SIG-M5 treated with dmso at 0.1 percent for 504 hours (cell line): ENCODE measurements around the gene ABHD12.

Experiments
- DNase-seq: peaks from one replicate; lab custom pipeline; 2025; ENCODE audit not compliant: unreplicated experiment; lab: John Stamatoyannopoulos, UW

Gene ABHD12

DNA sequence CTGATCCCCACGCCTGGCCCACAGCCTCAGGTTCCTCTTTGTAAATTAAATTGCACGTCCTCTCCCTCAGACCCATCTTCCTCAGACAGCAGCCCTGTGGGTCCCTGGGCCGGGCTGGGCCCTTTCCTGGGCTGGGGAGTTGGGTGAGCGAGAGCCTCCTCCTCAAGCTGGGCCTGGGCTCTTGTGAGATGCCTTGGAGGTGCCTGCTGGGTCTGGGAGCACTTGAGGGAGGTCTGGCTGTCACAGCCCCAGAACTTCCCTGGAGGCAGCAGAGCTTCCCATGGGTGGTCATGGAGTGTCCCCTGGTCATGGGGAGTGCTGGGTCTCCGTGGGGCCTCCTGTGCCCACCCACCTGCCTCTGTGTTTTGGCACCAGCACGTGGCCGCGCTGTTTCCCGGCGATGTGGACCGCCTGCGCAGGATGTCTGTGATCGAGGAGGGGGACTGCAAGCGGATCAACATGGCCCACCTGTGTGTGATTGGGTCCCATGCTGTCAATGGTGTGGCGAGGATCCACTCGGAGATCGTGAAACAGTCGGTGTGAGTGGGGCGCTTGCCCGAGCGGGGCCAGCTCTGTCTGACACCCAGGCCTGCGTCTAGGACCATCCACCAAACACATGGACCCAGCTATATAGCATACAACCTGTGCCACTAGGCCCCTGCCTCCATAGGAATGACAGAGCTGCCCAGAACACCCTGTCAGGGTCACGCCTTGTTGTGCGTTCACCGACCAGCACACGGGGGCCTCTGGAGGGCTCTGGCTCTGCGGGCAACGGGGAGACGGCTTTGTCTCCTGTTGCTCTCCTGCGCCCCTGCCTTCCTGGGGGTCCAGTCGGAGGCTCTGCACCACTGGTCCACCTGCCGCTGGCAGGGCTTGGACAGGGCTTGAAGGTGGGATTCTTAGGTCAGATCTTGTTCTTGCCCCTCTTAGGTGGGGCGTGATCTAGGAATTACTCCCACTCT lies 109.8 kb downstream of the ABHD12 start:
- no peak for DNase-seq

DNA sequence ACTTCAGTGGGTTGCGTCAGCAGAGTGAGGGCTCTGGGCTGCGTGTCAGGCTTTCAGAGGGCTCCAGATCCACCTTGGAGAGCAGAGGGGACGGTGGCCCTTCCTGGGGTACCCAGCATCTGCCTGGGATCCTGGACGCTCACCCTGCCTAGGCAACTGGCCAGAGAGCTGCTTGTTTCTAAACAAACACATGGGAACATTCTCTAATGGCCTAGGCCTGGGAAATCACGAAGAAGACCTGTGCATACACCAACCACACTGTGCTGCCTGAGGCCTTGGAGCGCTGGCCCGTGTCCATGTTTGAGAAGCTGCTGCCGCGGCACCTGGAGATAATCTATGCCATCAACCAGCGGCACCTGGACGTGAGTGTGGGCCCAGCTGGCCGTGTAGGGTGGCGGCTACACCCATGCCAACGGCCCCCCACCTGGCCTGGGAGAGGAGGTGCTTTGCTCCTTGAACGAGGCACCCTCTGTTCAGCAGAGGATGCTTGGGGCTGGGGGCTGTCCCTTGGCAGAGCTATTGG lies 110.5 kb downstream of the ABHD12 start:
- no peak for DNase-seq

DNA sequence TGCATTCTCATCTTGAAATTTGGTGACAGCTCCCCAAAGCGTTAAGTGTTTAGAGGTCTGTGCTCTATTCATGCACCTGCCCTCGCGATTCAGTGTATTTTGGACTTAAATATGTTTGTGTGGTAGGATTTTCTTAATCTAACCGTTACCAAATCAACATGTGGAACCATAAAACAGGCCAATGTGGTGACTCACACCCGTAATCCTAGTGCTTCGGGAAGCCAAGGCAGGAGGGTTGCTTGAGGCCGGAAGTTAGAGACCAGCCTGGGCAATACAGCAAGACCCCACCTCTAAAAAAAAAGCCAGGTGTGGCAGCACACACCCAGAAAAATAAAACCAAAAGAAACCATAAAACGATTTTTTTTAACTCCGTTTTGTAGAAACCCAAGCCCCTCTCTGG lies 111.2 kb downstream of the ABHD12 start:
- DNase-seq = no peak

DNA sequence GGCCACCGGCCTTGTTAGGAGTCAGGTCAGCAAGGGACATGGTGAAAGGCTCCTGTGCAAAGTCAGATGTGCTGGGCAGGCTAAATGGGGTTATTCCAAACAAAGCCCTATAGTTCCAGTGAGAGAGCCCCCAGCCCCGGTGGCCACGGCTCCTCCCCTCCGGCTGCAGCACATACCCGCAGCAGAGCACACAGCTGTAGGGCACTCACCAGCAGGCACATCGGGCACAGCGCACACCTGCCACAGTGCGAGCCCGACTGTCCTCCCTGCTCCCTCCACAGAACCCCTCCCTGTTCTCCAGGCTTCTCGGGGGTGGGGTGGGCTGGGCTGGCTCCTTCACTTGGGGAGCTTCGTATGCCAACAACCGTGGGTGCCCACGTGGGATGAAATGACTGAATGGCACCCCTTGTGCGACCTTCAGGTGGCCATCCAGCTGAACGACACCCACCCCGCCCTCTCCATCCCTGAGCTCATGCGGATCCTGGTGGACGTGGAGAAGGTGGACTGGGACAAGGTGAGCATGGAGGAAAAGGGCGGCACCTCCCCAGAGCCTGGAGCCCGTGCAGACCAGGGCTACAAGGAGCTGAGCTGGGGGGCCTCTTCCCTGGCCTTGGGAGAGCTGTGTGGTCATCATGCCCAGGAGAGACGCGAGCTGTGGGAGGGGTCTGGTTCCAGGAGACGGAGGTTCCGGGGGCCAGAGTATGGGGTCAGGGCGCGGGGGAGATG lies 111.8 kb downstream of the ABHD12 start:
- no peak for DNase-seq

DNA sequence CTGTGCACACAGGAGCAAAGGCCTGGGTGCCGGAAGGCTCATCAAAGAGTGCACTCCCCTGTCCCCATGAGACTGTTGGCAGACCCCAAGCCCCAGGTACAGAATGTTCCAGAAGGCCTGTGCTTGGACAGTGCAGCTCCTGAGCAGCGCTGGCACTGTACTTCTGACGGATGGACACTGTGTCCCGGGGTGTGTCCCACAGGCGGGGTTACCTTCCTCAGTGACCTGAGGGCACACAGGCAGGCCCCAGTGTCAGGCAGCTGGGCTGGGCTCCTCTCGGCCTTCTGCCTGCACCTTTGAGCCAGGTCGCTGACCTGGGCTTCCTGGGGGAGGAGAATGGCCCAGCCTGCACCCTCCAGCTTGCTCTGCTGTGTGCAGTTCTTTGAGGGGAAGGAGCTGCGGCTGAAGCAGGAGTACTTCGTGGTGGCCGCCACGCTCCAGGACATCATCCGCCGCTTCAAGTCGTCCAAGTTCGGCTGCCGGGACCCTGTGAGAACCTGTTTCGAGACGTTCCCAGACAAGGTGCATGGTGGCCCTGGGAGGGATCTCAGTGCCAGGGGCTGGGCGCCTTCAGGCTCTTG lies 112.6 kb downstream of the ABHD12 start:
- no peak for DNase-seq

DNA sequence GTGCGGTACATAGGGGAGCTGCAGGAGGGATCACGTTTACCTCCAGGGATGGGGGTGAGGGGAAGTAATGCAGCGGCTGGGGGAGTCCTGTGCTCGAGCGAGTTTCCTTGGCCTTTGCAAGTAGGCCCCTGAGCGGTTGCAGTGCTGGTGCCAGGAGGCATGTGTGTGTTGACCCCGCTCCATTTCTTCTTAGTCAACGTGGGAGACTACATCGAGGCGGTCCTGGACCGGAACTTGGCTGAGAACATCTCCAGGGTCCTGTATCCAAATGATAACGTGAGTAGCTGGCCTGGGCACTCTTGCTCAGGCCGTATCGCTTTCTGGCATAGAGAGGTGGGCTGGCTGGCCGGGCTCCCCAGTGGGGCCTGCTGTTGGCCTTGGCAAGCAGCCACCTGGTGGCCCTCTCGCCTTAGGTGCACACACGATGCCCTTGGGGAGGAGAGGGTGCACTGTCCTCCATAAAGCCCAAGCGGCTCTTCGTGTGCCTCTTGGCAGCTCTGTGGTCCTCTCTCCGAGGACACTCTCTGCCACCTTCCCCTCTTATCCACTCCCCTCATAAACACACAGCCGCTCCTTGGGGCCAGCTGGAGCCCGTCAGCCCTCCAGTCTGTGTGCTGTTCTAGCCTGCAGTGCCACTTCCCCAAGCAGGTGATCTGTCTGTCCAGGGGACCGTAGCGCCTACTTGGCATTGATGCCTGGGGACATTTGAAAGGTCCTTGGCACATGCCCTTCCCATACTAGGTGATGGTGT lies 113.4 kb downstream of the ABHD12 start:
- DNase-seq = no peak

DNA sequence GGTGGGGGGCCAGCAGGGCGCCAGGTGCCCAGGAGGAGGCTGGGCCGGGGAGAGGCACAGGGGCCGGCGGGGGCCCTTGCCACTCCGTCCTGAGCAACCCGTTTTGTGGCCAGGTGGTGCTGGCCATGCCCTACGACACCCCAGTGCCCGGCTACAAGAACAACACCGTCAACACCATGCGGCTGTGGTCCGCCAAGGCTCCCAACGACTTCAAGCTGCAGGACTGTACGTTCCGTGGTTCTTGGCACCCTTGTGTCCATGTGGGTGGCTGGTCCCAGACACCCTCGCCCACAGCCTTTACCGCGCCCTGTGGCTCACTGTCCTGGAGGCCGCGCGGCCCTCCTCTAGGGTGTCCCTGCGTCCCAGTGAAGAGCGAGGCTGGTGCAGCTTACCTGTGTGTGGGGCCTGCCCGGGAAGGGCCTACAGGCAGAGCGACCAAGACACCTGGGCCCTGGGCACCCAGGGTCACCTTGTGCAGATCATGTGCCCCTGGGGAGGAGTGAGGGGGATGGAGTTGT lies 114.0 kb downstream of the ABHD12 start:
- no peak for DNase-seq

DNA sequence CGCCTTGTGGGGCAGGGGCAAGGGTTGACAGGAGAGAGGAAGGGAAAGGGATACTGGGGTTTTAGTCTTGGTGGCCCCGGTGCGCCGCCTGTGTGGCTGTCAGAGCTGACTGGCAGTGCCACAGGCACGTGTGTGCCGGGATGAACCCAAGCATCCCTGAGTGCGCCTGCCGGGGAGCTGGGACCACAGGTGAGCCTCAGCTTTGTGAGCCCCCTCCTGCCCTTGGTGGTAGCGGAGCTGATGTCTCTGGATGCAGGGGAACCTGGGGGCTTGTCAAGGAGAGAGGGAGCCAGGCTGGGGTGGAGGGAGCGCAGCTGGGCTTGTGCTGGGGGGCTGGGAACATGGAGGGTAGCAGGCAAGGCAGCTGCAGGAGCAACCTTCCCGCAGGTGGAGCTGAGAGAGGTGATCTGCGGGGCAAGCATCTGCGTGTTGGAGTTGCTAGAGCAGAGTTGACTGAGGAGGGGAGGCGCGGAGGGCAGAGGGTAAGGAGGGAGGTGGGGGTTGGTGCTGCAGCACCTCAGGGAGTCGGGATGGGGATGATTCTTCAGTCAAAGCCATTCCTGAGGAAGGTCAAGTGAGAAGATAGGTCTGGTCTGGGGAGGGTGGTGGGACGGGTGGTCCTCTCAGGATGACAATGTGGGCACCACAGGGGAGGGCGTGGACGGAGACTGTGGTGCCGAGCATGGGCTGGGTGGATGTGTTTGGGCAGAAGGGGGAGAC lies 114.7 kb downstream of the ABHD12 start:
- no peak for DNase-seq

DNA sequence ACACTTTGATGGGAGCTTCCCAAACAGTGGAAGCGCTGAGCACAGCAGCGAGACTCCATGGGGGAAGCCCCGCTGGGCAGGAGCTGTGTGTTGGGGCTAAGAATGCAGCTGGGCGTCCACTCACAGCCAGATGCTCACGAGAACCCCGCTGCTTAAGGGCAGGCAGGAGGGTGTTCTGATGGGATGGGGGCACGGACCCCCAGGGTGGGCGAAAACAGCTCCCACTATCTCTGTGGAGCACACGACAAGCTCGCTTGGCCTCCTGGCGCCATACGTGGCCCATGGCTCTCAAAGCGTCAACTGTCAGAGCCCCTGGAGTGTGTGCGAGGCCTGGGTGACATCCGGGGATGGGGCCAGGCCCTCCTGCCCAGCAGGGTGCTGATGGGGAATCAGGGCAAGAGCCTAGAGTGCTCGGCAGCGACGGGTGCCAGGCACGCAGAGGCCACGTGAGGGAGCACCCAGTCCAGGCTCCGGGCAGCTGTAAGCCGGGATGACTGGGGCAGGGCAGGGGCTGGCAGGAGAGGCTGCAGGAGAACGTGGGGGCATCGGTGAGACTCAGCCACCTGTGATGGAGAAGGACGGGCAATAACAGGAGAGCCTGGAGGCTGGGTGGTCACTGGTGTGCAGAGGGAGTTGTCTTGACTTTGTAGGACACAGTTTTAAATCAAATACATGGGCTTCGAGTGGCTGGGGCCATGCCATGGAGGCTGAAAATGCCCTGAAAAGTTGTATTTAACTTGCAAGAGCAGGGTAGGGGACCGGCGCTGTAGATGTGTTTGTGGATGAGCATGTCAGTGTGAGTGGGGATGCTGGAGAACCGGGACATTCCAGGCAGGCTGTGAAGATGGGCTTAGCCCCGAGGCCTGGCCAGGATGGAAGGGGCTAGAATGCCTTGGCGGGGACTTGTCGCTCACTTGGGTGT lies 115.5 kb downstream of the ABHD12 start:
- no peak for DNase-seq

DNA sequence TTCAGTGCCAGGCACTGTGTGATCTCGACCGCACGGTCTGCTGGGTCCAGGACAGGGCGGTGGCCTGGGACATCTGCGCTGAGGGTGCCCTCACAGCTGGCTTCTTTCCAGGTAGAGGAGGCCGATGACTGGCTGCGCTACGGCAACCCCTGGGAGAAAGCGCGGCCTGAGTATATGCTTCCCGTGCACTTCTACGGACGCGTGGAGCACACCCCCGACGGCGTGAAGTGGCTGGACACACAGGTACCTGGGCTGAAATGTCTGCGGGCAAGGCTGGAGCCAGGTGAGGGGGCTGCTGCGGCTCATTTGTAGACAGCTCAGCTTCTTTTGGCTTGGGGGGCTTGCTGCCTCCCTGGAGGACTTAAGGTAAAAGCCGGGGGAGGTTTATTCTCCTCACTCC lies 116.2 kb downstream of the ABHD12 start:
- DNase-seq = no peak

DNA sequence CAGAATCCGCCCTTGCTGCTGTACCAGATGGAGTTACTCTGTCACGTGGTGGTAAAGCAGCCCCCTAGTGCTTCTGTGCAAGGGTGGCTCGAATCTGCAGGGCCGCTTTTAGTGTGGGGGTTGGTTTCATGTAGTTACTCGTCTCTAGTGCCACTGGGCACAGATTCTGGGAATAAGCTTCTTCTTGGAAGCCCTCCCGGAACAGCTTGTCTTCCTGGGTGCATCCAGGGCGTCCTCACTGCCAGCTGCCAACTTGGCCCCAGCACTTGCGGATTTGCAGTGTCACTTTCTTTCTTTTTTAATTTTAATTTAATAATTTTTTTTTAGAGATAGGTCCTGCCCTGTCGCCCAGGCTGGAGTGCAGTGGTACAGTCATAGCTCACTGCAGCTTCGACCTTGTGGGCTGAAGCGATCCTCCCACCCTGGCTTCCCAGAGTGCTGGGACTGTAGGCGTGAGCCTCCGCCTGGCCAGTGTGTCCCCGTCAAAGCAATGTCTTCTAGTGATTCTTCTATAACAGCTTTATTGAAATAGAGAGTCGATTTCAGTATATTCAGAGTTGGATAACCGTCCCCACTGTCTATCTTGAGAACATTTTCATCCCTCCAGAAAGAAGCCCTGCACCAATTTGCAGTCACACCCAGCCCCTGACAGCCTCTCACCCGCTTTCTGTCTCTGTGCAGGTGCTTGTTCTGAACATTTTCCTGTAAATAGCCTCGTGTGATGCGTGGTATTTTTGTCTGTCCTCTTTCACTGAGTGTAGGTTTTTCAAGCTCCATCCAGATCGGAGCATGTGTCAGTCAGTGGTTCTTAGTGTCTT lies 116.9 kb downstream of the ABHD12 start:
- DNase-seq = no peak

DNA sequence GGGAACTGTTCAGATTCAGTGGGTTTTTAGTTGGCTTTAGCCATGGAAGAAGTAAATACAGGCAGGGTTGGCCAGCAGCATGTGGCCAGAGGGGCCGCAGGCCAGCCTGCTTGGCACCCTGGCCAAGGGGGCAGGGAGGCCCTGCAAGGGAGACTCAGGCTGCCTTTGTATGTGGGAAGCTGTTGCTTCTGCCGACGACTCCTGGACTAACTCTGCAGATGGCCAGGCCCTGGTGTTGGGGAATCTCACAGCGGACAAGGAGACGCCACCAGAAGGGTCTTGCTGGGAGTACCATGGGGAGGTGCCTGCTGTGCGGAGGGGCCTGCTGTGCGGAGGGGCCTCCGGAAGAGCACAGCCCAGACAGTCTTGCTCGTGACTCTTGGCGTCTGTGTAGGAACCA lies 117.6 kb downstream of the ABHD12 start:
- no peak for DNase-seq

DNA sequence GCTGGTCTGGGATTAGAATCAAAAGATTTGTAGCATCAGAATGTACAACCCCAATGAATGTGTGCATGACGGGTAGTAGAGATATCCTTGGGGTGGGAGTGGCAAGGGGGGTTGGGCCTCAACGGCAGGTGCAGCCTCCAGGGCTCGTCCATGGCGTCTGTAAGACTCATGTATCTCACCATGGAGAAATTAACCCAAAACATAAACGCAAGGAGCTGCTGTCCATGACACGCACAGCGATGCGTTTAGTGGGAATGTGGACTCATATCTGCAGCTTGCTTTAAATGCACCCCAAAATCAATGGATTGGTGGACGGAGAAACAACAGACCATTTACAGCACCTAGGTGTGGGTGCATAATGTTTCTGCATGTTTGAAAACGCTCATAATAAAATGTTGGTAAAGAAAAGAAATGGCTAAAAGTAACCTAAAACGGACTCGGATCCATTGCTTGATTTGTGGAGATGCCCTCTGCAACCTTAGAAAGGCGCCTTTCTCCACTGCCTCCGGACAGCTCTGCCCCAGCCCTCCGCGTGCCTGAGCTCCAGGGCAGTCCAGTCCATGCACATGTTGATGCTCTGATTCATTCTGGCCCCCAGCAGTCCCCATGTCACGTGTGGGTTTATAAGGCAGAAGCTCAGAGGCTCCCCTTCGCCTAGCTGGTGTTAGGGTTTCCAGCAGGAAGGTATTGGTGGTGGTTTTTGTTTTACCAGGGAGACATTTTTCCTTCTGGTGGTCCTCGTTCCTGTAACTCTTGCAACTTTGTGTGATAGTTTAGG lies 118.2 kb downstream of the ABHD12 start:
- no peak for DNase-seq

DNA sequence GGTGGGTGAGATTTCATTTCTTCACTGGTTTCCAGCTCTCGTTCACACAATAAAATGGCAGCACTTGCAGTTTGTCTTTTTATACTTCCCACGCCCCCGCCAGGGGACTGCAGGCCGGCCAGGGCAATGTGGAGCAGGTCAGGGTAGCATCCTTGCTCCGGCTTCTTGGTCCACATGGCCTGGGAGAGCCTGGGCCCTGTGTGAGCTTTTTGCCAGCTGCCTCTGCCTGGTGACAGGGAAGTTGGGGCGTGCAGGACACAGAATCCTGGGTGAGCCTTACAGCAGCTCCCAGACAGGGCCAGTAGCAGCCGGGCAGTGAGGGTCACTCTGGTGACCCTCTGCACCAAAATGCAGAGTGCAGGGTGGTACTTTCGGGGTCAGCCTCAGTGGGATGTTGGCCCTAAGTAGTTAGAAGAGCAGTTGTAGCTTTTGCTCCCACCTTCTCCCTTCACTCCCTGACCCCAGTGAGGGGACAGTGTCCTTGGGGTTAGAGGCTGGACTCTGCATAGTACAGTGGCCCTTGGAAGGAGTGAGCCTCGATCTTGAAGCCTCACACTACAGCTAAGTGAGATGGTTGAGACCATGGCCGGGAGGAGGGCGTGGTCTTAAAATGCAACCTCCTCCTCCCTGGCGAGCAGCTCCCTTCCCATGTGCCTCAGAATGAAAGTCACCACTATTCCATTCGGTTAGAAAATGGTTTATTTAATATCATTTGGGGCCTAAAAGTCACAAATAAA lies 119.0 kb downstream of the ABHD12 start:
- DNase-seq = no peak

DNA sequence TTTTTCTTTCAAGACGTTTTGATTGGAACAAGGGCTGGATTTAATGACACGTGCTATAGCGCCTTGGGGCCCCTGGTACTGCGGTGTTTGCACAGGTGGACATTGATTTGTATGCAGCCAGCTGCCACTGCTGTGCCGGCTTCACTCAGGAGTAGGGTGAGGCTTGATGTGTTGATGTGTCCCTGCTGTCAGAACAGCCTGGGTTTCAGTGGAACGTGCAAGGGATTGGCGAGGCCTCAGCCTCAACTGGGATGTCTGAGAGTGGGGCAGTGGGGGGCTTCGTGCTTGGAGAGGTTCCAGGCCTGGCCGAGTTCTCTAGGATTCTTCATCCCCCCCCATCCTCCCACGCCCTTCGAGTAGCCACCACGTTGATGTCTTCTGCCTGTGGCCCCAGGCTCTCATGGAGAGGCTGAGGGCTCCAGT lies 119.8 kb downstream of the ABHD12 start:
- no peak for DNase-seq

DNA sequence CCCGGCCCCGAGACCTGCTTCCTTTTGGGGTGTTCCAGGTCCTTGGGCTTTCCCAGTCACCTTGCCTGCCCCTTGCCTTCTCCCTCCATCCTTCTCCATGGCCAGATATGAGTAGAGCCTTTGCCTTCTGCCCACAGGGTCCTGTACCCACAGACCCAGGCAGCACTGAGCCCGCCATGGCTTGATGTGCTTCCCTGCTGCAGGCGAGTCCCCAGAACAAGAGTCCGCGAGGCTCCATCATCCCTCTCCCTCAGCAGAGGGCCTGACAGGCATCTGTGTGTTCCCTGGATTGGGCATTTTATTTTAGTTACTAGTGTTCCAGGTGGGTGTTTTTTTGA lies 120.8 kb downstream of the ABHD12 start:
- DNase-seq = no peak
